ENCODE results near the gene MLH3.

Gene MLH3

DNA sequence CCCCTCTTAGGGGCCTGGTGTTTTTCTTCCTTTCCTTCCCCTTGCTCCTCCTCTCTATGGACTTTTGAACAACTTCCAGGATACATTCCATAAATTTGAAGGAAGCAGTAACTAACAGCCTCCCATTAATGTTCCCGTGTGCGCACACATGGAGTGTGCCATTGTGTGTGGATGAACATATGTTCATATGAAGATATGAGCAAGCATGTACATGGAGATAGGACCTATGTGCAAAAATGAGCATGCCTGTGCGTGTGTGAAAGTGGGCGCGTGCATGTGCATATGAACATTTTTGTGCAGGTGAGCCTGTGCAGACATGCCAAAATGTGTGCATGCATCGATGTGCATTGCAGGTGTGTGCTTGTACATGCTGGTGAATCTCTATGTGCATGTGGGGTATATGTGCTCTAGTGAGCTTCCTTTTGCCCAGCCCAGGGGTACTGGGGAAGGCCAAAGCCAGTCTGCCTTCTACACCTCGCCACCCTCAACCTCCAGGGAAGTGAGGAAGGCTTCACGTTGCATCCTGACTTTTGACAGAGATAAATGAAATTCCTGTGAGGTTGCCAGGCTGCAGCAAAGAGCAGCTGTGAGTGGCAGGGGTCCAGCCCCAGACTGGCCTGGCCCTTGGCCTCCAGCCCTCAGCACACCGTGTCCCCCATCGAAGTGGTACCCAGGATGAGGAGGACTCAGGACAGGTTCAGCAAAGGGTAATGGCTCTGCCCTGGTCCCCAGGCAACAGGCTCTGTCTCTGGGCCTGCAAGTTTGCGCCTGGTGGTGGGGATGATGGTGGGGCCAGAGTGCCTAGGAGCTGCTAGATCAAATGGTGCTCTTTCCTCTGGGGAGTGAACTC is 74.8 kb downstream of the MLH3 start:
- TF ChIP-seq, protein P1, sequence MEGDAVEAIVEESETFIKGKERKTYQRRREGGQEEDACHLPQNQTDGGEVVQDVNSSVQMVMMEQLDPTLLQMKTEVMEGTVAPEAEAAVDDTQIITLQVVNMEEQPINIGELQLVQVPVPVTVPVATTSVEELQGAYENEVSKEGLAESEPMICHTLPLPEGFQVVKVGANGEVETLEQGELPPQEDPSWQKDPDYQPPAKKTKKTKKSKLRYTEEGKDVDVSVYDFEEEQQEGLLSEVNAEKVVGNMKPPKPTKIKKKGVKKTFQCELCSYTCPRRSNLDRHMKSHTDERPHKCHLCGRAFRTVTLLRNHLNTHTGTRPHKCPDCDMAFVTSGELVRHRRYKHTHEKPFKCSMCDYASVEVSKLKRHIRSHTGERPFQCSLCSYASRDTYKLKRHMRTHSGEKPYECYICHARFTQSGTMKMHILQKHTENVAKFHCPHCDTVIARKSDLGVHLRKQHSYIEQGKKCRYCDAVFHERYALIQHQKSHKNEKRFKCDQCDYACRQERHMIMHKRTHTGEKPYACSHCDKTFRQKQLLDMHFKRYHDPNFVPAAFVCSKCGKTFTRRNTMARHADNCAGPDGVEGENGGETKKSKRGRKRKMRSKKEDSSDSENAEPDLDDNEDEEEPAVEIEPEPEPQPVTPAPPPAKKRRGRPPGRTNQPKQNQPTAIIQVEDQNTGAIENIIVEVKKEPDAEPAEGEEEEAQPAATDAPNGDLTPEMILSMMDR (IDR thresholded peaks at IDR 0.05; ENCODE audit: low read depth, low read length, missing control alignments) = no peak
- in situ Hi-C loops (cut with HindIII; ENCODE audit: low pct_ligation_motif_present, low sequenced_read_pairs) = no loop called here
- H3K4me3 ChIP-seq (ENCODE audit: low read depth, low read length) = no peak overlapping the region
- DNase-seq = no peak
- no peak overlapping the region for H3K27ac ChIP-seq
- H3K36me3 ChIP-seq (replicated peaks) = no peaks in the 10 kb centered on the region
- H3K27me3 ChIP-seq (replicated peaks) = no peaks in the 10 kb centered on the region

DNA sequence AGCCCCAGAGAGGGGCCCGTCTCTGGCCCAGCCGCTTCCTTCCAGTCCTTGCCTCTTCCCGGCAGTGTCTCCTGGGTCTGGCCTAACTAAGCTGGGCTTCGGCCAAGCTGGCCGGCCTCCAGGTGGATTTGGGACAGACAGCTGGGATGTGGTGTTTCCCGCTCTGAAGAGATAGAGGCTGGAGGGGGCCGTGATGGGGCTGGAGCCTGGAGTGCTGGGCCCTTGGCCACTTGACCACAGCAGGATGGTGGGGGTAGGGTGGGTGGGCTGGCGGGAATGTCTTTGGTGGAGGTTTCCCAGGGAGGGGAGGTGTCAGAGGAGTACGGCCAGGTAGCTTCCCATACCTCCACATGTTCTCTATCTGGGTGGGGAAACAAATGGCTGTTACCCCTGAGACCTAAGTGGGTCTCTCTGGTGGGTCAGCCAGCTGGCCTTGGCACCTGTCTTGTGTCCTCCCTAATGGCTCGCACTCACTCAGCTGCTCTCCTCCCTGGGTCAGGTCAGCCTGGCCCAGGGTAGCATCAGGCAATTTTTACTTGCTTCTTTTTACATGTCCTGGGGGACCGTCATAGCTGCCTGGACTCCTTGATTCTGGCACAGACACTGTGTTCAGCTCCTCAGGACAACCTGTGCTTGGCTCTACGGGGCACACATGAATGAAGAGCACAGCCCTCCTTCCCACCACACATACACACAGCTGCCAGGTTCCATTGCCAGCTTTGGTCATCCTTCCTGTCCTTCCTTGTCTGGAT is 76.0 kb downstream of the MLH3 start:
- Histone ChIP-seq H3K36me3 (replicated peaks) (no peaks in the 10 kb centered on the region), H3K4me3 (ENCODE audit: low read depth, low read length) (no peak overlapping the region), H3K27me3 (replicated peaks) (no peaks in the 10 kb centered on the region), H3K27ac (no peak overlapping the region)
- DNase-seq = no peak
- TF ChIP-seq, protein P1 (IDR thresholded peaks at IDR 0.05; ENCODE audit: low read depth, low read length, missing control alignments) = no peak
- in situ Hi-C loops (cut with HindIII; ENCODE audit: low pct_ligation_motif_present, low sequenced_read_pairs) = no loop called here

DNA sequence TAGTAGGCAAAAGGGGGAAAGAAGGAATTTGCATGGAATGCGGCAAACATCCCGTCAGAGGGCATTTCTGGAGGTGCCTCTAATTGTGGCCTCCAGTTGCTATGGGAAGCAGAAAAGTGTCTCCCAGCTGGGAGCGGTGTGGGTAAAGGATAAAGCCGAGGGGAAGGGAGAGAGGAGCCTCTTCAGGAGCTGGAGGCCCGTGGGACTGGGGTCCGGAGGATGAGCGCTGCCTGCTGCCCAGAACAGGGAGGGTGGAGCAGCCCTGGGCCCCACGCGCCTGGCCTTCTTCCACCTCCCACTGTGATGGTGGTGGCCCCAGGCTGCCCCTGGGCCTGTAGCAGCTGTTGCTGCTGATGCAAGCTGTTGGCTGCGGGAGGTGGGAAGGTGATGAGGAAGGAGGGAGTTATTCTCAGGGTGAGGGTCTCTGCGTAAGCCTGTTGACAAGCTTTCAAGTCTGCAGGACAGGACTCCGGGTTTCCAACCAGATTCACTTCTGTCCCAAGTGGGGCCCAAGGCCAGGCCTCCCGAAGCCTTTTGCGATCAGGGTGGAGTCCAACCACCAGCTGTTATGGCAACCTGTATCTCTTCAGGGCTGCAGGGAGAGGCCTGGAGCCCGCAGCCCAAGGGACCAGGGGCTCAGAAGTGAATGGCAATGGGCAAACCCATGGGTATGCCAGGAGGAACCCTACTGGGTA is 76.8 kb downstream of the MLH3 start:
- H3K4me3 ChIP-seq (ENCODE audit: low read depth, low read length) = no peak overlapping the region
- DNase-seq = no peak
- in situ Hi-C loops (cut with HindIII; ENCODE audit: low pct_ligation_motif_present, low sequenced_read_pairs) = no loop called here
- no peaks in the 10 kb centered on the region for H3K36me3 ChIP-seq (replicated peaks)
- TF ChIP-seq, protein P1 (IDR thresholded peaks at IDR 0.05; ENCODE audit: low read depth, low read length, missing control alignments) = no peak
- no peaks in the 10 kb centered on the region for H3K27me3 ChIP-seq (replicated peaks)
- no peak overlapping the region for H3K27ac ChIP-seq

DNA sequence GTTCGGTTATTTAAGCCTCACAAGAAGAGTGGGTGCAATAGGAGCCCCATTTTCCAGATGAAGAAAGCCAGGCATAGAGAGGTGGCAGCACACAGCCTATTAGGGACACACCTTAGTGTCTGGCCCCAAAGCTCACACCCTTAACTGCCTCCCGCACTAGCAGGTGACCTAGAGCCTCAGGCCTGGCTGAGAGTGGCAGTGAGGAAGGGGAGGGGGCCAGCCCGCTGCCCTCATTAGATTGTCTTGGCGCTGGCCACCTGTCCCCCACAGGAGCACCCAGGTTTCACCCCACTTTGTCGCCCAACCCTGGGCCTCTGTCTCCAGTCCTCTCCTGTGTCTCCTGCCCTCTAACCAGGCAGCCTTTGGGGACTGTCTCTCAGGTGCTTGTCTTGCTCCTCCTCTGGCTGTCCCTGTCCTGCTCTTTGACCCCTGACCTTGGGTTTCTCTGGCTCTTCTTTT is 77.3 kb downstream of the MLH3 start:
- DNase-seq = no peak
- Histone ChIP-seq H3K27ac (no peak overlapping the region), H3K4me3 (ENCODE audit: low read depth, low read length) (no peak overlapping the region), H3K36me3 (replicated peaks) (no peaks in the 10 kb centered on the region), H3K27me3 (replicated peaks) (no peaks in the 10 kb centered on the region)
- TF ChIP-seq, protein P1 (IDR thresholded peaks at IDR 0.05; ENCODE audit: low read depth, low read length, missing control alignments) = no peak
- in situ Hi-C loops (cut with HindIII; ENCODE audit: low pct_ligation_motif_present, low sequenced_read_pairs) = no loop called here

DNA sequence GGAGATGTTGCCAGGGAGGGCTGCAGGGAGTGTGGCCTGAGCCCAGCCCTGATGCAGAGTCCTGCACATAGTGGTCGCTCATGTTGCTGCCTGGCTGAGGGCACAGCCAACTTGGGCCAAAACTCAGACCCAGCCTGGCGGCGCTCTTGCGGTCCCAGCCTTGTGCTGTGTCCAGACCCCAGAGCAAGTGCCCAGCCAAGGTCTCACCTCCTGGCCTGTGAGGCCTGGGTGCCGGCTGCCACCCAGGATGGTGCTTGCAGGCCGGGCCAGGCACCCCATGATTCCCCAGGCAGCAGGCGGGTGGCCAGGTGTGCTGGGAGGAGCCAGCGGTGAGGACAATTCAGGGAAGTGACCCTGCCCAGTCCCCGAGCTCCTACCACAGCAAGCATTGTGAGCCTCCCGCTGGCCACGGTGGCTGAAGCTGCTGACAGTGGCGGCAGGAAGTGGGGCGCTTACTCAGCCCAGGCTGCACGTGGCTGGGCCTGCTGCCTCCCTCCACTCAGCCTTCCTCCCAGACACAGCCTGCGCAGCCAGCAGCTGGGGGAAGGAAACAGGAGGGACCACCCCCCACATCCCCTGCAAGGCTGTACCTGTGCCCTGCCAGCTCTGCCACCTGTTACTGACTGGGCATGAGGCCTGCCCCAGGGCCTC is 78.1 kb downstream of the MLH3 start:
- in situ Hi-C loops (cut with HindIII; ENCODE audit: low pct_ligation_motif_present, low sequenced_read_pairs) = no loop called here
- Histone ChIP-seq H3K36me3 (replicated peaks) (no peaks in the 10 kb centered on the region), H3K4me3 (ENCODE audit: low read depth, low read length) (no peak overlapping the region), H3K27ac (no peak overlapping the region), H3K27me3 (replicated peaks) (no peaks in the 10 kb centered on the region)
- TF ChIP-seq, protein P1 (IDR thresholded peaks at IDR 0.05; ENCODE audit: low read depth, low read length, missing control alignments) = no peak
- DNase-seq = peak; percentile 45

All from brain microvascular endothelial cell (primary cell).